ENCODE results near the gene PAN2.

DNA sequence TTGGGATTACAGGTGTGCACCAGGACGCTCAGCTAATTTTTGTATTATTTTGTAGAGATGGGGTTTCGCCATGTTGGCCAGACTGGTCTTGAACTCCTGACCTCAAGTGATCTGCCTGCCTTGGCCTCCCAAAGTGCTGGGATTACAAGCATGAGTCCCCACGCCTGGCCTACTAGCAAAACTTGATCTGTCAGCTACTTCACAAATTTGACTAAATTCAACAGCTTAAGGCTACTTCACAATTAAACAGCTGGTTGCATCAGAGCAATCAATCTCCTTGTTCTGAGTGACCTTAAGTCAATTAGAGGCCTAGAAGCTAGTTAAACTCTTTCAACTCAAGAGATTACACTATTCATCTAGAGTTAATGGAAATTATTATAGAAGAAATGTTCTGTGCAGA lies 54.9 kb downstream of the PAN2 start:
- TF ChIP-seq POLR2AphosphoS5 (IDR thresholded peaks at IDR 0.05): no peak
- no peak for TF ChIP-seq POLR2A (IDR thresholded peaks at IDR 0.05)
- TF ChIP-seq, protein P1, sequence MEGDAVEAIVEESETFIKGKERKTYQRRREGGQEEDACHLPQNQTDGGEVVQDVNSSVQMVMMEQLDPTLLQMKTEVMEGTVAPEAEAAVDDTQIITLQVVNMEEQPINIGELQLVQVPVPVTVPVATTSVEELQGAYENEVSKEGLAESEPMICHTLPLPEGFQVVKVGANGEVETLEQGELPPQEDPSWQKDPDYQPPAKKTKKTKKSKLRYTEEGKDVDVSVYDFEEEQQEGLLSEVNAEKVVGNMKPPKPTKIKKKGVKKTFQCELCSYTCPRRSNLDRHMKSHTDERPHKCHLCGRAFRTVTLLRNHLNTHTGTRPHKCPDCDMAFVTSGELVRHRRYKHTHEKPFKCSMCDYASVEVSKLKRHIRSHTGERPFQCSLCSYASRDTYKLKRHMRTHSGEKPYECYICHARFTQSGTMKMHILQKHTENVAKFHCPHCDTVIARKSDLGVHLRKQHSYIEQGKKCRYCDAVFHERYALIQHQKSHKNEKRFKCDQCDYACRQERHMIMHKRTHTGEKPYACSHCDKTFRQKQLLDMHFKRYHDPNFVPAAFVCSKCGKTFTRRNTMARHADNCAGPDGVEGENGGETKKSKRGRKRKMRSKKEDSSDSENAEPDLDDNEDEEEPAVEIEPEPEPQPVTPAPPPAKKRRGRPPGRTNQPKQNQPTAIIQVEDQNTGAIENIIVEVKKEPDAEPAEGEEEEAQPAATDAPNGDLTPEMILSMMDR (IDR thresholded peaks at IDR 0.05): no peak
